NCI-H187 treated with DMSO at 0.1 percent for 48 hours (cell line): ENCODE results near the gene AKAP12.

Source experiments
- DNase-seq: peaks from one replicate; lab custom pipeline; 2025; lab: John Stamatoyannopoulos, UW

Gene AKAP12

DNA sequence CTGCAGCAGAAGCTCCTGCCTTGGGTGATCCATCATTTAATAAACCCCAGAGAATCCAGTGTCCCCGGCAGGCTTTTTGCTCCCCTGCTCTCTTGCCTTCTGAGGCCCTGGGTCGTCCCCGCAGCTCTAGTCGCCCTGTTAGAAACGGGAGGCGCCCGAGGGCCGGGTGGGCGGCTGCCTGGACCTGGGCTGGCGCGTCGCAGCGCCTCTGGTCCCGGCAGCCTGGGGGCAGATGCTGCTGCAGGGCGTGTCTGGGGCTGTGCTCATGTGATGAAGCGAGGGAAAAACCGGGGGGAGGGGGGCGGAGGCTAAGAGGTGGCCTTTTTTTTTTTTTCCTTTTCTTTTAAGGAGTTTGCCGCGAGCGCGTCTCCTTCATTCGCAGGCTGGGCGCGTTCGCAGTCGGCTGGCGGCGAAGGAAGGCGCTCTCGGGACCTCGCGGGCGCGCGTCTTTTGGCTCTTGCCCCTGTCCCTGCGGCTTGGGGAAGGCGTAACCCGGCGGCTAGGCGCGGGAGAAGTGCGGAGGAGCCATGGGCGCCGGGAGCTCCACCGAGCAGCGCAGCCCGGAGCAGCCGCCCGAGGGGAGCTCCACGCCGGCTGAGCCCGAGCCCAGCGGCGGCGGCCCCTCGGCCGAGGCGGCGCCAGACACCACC, 394 bp downstream of the AKAP12 start:
- DNase-seq, result no peak

DNA sequence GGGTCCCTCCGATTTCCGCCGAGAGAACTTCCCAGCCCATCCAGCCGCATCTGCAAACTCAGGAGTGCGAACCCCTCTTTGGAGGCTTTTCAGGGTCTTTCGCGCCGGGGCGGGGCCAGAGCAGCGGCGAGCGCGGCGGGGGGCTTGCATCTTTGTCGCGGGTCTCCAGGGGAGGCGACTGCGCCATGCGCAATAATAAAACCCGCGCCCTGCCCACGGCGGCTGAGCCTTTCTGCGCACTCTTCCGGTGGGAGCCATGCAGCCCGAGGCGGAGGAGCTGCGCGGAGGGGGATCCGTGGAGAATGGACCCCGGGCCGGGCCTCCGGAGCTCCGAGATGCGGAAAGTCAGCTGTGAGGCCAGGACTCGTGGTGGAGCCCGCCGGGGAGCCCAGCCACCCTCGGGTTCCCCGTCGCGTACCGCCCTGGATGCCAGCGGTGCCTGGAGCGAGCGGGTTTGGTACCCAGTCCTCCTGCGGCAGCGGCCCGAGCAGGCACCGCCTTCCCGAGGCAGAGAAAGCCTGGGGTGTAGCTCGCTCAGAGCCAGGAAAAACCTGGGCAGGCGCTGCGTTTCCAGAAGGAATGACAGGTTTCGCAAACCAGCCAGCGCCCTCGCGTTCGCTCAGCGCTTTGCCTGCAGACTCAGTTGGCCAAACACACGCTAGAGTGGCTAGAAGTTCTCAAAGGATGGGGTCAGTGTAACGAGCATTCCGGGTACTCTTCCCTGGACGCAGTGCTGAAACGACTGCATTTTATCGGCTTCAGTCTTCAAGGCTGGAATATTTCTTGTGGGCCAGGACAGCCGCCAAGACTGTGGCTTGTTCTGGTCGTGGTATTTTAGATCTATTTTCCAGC, 1.2 kb downstream of the AKAP12 start:
- no peak for DNase-seq

DNA sequence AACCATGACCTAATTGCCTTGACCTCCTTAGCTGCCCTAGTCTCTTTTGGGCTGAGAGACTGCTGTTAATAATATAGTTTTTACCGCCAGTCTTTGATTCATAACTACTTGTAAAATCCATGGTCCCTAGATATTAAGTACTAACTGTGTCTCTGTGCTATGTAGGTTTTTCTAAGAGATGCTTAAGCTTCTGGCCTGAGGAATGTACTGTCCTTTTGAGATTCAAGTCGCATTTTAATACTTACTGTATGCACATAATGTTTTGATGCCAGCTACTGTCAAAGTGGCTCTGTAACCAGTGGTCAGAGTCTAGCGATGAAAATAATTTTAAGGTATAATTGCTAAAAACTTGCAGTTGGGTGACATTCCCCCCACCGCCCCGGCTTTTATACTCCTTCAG, 2.1 kb downstream of the AKAP12 start:
- DNase-seq, result no peak

DNA sequence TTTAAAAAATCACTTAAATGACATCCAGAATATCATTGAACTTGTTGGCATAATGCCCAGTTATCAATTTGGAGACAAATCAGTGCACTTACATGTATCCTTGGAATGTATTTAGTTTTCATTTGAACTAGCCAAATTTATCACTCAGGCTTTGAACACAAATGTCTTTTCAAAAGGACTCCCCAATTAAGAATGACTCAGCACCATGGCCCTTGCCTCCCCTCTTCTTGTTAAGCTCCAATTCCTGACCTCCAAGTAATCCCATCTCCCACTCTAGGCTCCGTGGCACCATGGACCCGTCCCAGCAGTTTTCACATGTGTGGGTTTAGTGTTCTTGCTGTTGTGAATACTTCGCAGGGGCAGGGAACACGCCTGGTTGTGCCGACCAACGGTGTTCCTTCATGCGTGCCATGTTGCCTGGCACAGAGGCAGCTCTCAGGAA, 2.7 kb downstream of the AKAP12 start:
- DNase-seq, result no peak

DNA sequence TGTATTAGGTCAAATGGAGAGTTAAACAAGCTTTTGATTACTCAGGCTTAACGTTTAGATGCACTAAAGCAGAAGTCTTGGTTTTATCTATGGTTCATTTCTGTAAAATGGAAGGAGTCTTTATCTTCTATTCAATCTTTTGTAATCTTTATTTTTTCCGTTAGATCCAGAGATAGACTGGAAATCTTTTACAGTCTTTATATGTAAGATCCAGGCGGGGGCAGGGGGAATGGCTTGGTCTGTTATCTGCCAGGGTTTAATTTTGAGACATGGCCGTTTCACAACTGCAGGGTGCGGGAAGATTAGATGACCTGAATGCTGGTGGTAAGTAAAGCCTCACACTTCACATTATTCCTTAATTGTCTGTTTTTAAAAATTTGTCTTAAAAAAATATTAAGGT, 3.7 kb downstream of the AKAP12 start:
- DNase-seq, result no peak

DNA sequence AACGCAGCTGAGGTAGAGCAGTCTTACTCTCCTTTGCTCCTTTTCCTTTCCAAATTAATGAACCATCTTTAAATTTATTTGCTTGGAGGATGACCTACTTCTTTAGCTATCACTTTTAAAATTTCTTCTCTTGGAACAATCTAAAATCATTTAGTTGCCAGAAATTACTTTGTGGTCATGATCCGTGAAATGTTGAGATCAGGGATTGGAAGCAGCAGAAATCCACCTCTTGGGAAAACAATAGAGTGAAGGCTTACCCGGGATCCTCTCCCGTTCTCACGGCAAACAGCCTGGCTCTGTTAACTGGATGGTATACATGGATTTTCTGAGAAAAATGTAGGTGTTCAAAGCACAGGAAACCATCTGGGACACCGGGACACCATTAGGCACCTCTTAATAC, 7.7 kb downstream of the AKAP12 start:
- DNase-seq, result no peak

DNA sequence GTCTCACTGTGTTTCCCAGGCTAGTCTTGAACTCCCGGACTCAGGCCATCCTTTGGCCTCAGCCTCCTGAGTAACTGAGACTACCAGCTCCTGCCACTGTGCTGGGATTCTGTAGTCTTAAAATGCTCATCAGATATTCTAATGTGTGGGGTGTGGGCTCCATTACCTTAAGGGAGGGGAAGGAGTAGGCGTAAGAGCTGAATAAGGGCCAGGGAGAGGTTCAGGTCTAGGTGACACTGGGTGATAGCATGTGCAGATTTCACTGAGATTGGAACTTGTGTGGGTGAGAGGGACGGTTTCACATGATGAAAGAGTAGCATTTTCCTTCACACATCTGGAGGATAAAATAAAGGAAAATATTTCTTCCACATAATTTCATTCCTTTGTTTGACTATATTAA, 8.5 kb downstream of the AKAP12 start:
- no peak for DNase-seq

DNA sequence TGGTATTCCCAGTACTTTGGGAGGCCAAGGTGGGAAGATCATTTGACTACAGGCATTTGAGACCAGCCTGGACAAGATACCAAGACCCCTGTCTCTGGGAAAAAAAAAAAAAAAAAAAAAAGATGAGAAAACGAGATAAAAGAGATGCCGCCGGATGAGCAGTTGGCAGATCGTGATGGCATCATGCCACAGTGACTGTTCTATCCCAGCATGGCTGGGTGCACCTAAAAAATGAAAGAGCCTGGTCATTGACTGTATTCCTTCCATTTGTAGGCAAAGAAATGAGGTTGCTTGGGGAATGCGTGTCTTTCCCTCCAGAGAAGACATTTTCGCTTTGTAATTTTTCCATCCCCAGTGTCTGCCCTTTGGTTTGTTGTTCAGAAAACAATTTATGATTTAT, 12.9 kb downstream of the AKAP12 start:
- no peak for DNase-seq

DNA sequence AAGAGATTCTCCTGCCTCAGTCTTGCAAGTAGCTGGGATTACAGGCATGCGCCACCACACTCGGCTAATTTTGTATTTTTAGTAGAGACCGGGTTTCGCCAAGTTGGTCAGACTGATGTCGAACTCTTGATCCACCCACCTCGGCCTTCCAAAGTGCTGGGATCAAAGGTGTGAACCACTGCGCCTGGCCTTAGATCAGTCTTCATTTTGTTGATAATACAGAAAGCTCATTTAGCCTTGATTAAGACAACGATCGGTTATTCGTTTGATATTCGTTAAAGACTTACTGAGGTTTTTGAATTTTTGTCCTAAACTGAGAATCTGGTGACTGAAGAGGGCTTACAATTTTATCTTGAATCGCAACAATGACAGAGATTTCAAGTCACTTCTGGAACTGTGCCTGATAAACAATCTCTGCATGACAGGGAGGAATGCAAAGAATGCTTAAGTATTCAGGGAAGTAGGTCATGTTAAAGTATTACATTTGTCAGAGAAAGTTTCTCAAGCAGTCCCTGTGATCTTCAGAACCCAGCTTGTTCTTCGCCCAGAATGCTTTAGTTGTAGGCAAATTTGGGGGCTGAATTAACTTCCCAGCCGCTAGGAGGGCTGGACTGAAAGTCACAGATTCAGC, 14.8 kb downstream of the AKAP12 start:
- DNase-seq, result no peak

DNA sequence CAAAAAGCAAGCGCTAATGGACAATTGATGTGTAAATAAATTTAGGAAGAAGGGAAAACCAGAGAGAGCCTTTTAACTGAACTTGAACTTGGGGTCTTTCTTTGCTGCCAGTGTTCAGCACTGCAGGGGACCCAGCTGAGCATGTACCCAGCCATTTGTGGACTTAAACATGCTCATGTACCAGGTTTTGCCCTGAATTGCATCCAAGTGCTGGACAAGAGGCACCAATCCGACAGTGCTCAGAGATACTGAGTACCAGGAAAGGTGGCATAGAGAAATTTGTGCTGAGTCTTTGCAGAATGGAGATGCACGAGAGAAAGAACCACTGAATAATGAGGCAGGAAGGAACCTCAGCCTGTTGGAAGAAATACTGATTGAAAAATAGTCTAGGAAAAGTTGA, 16.0 kb downstream of the AKAP12 start:
- DNase-seq, result no peak

DNA sequence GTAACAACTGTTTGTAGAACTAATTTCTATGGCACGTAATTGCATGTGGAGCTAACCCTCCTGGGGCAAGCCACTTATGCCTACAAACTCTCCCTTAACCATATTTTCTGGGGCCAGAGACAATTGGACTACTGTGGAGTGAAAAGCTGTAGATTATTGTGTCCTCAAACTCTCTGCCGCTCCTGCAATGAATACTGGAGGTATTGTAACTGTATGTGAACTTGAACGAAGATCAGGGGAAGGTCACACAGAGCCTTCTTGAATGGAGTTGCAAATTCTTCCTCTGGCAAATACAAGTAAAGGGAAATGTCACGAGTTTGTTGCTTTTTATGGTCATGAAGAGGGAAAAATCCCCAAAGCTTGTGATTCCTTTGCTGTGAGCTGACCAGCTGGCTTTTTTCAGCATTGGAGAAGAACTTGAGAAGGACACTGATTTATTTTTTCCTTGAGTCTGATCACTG, 18.2 kb downstream of the AKAP12 start:
- DNase-seq, result no peak

DNA sequence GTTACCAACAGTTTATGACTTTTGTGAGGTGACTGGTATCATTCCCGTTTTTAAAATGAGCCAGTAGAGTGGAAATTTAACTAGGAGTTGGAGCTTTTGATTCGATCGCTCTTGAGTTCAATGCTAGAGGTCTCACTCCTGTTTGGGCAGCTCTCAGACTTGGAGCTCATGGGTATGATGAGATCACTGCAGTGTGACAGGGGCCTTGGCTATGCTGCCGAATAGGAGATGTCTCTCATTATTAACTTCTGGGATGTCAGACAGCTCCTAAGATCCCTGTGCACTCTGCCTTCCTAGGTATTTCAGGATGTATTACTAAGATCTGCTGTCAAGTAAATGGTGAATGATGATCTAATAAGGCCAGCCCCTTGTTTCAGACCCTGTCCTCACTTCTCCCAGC, 20.4 kb downstream of the AKAP12 start:
- DNase-seq, result no peak

DNA sequence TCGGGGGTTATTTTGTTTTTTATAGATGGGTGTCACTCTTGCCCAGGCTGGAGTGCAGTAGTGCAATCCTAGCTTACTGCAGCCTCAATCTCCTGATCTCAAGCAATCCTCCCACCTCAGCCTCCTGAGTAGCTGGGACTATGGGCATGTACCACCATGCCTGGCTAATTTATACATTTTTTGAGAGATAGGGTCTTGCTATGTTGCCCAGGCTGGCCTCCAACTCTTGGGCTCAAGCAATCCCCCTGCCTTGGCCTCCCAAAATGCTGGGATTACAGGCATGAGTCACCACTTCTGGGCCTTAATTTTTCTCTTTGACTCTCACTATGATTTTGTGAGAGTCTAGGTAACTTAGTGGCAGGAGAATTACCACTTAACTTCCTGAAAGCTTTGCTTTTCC, 23.3 kb downstream of the AKAP12 start:
- DNase-seq, result no peak

DNA sequence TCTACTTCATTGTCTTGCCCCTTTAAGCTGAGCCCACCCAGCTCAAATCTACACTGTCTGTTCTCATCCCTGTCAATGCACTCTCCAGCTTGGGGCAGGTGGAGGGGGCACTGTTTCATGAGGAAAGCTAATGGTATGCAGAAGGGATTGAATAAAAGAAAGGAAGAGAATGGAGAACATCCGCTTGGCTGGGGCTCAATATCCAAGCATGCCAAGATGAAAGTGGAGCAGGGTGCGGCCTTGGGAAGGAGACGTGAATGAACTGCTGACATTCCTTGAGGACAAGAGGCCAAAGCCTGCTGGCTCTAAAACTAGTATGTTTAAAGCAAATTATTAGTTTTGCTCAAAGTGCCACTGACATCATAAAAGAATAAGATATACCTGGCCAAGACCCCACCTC, 24.2 kb downstream of the AKAP12 start:
- DNase-seq, result no peak

DNA sequence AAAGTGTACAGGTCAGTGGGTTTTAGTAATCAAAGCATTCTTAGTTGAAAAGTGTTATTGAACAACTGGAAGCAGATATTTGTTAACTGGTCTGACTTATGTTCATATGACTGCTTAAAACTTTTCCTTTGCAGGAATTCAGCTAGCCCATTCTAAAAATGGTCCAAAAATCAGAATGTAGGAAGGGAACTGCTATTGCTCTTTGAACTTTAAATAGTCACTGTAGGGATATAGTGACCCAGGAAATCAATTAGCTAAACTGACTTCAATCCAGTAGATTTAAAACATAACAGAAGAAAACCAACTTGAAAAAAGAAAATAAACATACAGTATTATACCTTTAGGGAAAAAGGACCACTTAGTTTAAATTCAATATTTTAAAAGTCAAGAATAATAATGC, 25.5 kb downstream of the AKAP12 start:
- no peak for DNase-seq

DNA sequence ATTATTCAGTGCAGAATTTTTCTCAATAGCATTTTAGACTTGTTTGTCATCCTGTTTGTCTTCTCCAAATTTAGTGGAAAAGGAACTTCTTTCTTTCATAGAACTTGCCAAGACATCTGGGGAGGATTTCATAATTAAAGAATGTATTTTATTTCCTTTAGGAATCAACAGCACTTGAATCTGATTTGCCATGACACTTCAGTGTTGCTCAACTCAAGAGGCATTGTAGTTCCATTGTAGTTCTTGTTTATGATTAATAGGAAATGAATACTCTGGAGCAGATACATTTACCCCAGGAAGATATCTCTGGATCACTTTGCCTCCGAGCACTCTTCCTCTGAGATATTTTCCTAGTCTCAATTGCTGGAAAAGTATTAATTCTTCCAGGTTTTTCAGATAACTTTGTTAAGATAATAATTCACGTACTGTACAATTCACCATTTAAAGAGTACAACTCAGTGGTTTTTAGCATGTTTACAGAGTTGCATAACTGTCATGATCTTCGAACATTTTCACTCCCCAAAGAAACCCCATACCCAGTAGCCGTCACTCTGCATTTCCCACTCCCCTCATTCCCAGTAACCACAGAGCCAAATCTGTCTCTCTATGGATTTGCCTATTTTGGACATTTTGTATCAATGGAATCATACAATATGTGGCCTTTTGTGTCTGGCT, 29.7 kb downstream of the AKAP12 start:
- DNase-seq, result no peak

DNA sequence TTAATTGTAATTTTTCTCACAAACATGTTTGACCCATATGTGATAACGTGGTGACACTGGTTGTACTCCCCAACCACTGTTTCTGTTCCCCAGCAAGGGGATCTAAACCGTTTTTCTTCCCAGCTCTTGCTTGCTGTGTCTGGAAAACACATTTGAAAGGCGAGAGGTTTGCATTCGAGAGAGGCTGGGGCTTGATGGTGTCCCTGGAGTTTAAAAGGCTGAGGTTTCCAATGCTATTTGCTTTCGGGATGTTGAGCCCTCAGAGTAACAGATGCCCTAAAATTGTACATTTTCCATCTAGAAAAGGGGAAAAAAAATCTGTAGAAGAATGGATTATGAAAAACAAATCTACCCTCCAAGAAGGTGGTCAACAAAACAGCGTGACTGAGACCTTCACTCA, 35.4 kb downstream of the AKAP12 start:
- DNase-seq, result no peak

DNA sequence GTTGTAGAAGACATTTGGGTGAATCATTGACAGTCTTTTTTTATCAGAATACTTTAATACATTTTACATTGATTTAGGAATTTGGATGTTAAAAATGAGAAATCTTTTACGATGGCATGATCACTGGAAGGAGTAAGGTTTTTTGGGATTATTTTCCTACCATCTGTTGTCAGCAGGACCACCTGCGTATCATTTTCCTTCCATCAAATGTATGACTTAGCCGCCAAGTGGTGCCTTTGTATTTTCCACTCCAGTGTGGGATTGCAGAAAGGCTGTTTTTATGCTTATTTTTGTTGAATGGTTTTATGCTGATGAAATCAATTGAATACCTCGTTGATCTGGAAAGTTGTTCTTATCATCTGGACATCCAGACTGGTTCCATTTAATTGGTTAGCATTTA, 35.8 kb downstream of the AKAP12 start:
- no peak for DNase-seq

DNA sequence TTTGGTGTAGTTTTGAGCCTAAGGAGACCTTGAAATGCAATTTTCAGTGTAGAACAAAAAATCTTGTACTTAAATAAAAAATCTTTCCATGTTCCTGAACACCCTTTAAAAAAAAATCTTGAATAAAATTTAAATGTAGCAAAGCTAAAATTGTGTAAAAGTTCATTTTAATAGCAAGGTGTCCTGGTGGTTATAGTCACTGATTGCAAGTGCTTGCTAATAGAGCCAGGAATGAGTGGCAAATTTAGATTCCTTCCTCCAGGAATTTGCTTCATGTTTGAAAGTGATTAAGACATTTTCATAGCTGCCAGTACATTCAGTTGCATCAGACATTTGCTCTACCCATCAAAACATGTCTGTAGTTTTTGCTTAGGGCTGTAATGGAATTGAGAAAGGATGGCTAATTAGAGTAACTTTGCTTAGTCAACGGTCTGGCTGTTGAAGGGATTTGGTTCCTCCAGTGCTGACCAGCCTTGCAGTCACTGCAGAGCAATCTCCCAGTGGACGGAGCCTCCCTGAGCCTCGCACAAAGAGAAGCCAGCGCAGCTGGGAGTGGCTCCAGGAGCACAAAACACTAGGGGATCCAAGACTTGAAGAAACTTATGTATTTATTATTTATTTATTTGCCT, 36.5 kb downstream of the AKAP12 start:
- DNase-seq, result no peak

DNA sequence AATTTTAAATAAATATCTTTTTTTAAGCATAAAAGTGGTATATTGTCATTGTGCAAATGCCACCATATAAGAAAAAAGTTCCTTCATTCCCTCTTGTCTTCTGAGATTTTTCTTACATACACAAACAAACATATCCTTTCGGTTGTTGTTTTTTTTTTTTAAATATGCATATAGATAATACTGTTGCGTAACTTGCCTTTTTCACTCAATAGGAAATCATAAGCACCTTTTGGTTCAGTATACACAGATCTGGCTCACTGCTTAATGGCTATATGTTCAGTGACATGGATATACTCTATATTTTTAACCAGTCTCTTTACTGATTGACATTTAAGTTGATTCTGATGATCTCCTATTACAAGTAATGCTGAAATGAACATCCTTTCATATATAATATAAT, 40.1 kb downstream of the AKAP12 start:
- DNase-seq, result no peak

DNA sequence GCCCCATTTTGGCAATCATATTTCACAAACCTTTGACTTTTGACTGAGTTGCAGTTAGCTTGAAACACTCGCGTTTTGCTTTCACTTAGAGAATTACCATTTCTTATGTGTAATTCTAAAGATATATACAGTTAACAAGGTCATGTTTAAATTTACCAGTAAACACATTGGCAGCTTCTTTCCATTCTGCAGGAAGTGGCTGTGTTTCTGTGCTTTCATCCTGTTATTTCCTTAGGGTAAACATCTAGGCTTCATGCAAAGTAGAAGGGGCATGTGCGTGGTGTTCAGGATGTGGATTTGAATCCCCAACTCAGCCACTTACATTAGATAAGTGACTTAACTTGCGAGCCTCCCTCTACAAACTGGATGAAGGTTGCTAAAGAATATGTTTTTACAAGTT, 41.1 kb downstream of the AKAP12 start:
- no peak for DNase-seq

DNA sequence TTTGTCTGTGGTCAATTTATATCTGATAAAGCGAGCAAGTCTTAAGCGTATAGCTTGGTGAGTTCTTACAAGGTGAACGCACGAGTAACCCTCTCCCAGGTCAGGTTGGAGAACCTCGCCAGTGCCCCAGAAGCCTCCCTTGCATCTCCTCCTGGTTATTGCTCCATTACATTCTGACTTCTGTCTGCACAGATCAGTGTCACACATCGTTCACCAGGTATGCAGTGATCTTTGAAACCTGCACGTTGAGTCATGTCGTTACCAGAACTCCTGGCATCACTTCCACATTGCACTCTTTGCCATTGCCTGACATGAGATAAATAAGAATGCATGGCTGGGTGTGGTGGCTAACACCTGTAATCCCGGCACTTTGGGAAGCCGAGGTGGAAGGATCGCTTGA, 44.2 kb downstream of the AKAP12 start:
- no peak for DNase-seq
